A673 (cell line): ENCODE results near the gene GPAT3. TPM values are rescaled to one million over a fixed set of nuclear protein-coding genes. Genes with fewer than 3 reads are reported as not detected.
"Not testable (repeated sequence)": the region's sequence is repeated elsewhere in the genome, so short reads cannot be mapped to it uniquely, and the experiment has no call there.

Experiments
- BruUV-seq: library from RNA; stranded (reverse); fragments of 400-500 nt; replicated peaks from 2 replicates; lab custom pipeline; 2021; lab: Mats Ljungman, UMichigan
- CTCF ChIA-PET: fragments of 300-600 bp; sonication (Branson Sonifier 250); formaldehyde crosslinking; loops from one replicate; lab custom pipeline; 2022; ENCODE audit warnings: antibody characterized with exemption; lab: Charles Lee
- POLR2A ChIA-PET: fragments of 300-600 bp; sonication (Branson Sonifier 250); formaldehyde crosslinking; loops from one replicate; lab custom pipeline; 2022; ENCODE audit warnings: antibody characterized with exemption; ENCODE audit not compliant: low non-redundant PET; lab: Charles Lee
- DNase-seq: peaks from one replicate; pipeline ENCODE4 v3.0.0-alpha.2; 2015; ENCODE audit warnings: low spot score
- H3K27ac ChIP-seq: fragments of 200-600 bp; sonication (generic); 2 replicates; pipeline ENCODE4 v1.5.1; 2016; ENCODE audit warnings: mixed run types, low read depth, mild to moderate bottlenecking, mixed read lengths, antibody characterized with exemption, low read length; ENCODE audit not compliant: poor library complexity, severe bottlenecking
- H3K27me3 ChIP-seq: fragments of 200-600 bp; sonication (generic); replicated peaks from 2 replicates; pipeline ENCODE4 v1.6.1; 2017; ENCODE audit warnings: mixed run types, low read depth, mild to moderate bottlenecking, mixed read lengths, antibody characterized with exemption, low read length; ENCODE audit not compliant: insufficient read depth, poor library complexity
- H3K36me3 ChIP-seq: fragments of 200-600 bp; sonication (generic); 2 replicates; pipeline ENCODE4 v1.6.1; 2016; ENCODE audit warnings: mixed run types, mild to moderate bottlenecking, mixed read lengths, antibody characterized with exemption, low read length; ENCODE audit not compliant: insufficient read depth, poor library complexity, severe bottlenecking
- H3K4me1 ChIP-seq: fragments of 200-600 bp; sonication (generic); 2 replicates; pipeline ENCODE4 v1.6.1; 2017; ENCODE audit warnings: mixed run types, mild to moderate bottlenecking, mixed read lengths, antibody characterized with exemption, low read length; ENCODE audit not compliant: insufficient read depth, poor library complexity, severe bottlenecking
- H3K4me3 ChIP-seq: fragments of 200-600 bp; sonication (generic); 2 replicates; pipeline ENCODE4 v1.5.1; 2016; ENCODE audit warnings: low read depth, mixed run types, mild to moderate bottlenecking, mixed read lengths, low read length; ENCODE audit not compliant: poor library complexity, severe bottlenecking
- H3K9me3 ChIP-seq: fragments of 200-600 bp; sonication (generic); 2 replicates; pipeline ENCODE4 v1.6.1; 2016; ENCODE audit warnings: mixed run types, low read depth, mild to moderate bottlenecking, mixed read lengths, antibody characterized with exemption, low read length; ENCODE audit not compliant: poor library complexity, severe bottlenecking
- EZH2 ChIP-seq: fragments of 200-600 bp; sonication (generic); IDR thresholded peaks from 2 replicates; pipeline ENCODE4 v1.6.1; 2017; ENCODE audit warnings: borderline replicate concordance, low read depth, mild to moderate bottlenecking, mixed read lengths, antibody characterized with exemption, low read length; ENCODE audit not compliant: poor library complexity, severe bottlenecking
- intact Hi-C: fragments of 100-400 bp; cut with micrococcal nuclease; formaldehyde crosslinking; loops from one replicate; pipeline ENCODE4 v1.10.0; 2022; ENCODE audit not compliant: unreplicated experiment
- total RNA-seq: library from RNA; stranded (reverse); gene quantifications from 2 replicates; pipeline ENCODE4 v1.2.3, GENCODE V29; 2021
- TF ChIP-seq, protein P1 (sequence below): fragments of 300-800, 200-600 bp; sonication (generic); conservative IDR thresholded peaks from 2 replicates; pipeline ENCODE4 v1.5.1; 2017; ENCODE audit warnings: low read depth, mild to moderate bottlenecking, antibody characterized with exemption, low read length, moderate library complexity, mixed read lengths

Gene GPAT3
- total RNA-seq, 1 experiment from 2014 or later = 1.2 TPM

DNA sequence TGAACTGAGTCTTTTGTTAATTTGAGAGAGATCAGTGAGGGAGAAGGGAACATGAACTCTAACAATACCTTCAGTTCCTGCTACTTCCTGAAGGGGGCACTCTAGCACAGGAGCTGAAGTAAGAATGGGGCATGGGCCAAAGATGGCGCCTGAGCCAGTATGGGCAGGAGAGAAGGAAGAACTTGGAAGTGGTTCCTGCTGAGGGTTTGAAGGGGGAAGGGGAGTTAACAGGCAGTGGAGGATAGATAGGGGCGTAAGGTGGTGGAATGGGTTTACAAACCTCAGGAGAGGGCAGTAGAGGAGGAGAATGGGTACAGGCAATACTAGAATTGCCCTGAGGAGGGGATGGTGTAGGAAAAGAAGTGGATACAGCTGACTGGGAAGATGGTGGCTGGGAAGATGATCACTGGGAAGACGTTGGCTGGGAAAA is 26.7 kb upstream of the GPAT3 start:
- H3K4me1 ChIP-seq, H3K36me3 ChIP-seq, H3K9me3 ChIP-seq, H3K27me3 ChIP-seq, H3K27ac ChIP-seq, H3K4me3 ChIP-seq, BruUV-seq, POLR2A ChIA-PET: not testable (repeated sequence)
- TF ChIP-seq, protein P1, sequence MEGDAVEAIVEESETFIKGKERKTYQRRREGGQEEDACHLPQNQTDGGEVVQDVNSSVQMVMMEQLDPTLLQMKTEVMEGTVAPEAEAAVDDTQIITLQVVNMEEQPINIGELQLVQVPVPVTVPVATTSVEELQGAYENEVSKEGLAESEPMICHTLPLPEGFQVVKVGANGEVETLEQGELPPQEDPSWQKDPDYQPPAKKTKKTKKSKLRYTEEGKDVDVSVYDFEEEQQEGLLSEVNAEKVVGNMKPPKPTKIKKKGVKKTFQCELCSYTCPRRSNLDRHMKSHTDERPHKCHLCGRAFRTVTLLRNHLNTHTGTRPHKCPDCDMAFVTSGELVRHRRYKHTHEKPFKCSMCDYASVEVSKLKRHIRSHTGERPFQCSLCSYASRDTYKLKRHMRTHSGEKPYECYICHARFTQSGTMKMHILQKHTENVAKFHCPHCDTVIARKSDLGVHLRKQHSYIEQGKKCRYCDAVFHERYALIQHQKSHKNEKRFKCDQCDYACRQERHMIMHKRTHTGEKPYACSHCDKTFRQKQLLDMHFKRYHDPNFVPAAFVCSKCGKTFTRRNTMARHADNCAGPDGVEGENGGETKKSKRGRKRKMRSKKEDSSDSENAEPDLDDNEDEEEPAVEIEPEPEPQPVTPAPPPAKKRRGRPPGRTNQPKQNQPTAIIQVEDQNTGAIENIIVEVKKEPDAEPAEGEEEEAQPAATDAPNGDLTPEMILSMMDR = peak; percentile 60
- peak; percentile 58 for DNase-seq
- intact Hi-C loops = loop anchor here (1.0 to 10.0 kb wide), 2 partner anchors 131 to 216 kb away; no protein-coding TSS in a partner anchor
- CTCF ChIA-PET = interaction anchor here (0.7 kb wide), 1 partner anchor 13 kb away, joined by 4 read pairs; no protein-coding TSS in a partner anchor

DNA sequence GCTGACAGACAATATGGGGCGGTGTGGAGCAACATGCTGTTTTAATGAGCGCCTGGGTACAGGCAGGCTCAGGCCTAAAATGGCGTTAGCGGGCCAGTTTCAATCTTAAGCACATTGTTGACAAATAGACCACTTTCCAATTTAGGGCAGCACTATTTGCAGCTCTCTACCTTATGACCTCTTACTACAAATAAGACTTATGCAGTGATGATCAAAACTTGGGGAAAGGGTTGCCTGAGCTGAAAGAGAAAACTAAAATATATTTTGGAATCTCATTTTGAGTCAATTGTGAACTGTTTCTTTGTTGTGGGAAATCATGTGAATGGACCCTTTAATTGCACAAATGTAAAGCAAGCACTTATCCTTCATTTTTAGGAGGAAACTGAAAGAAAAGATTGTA is 25.5 kb upstream of the GPAT3 start:
- Histone ChIP-seq H3K27ac (no peak overlapping the region), H3K4me3 (no peak overlapping the region), H3K4me1 (no peaks in the 10 kb centered on the region), H3K27me3 (no peaks in the 10 kb centered on the region), H3K9me3 (no peaks in the 10 kb centered on the region), H3K36me3 (no peaks in the 10 kb centered on the region)
- DNase-seq = no peak
- ChIA-PET POLR2A (no interaction called here), CTCF (no interaction called here)
- TF ChIP-seq EZH2 = no peak
- TF ChIP-seq, protein P1 = no peak
- BruUV-seq = no TSS peak
- intact Hi-C loops = no loop called here

GRCh38 chr4:83516042-83516772 is 19.7 kb upstream of the GPAT3 start:
- Histone ChIP-seq H3K36me3 (no peaks in the 10 kb centered on the region), H3K27me3 (no peaks in the 10 kb centered on the region), H3K4me1 (no peaks in the 10 kb centered on the region), H3K27ac (no peak overlapping the region), H3K4me3 (no peak overlapping the region), H3K9me3 (no peaks in the 10 kb centered on the region)
- DNase-seq = no peak
- ChIA-PET POLR2A (no interaction called here), CTCF (no interaction called here)
- BruUV-seq = no TSS peak
- intact Hi-C loops = no loop called here
- no peak for TF ChIP-seq EZH2
- TF ChIP-seq, protein P1 = no peak
